ENCODE measurements around the gene SMARCD1. TPM values are rescaled to one million over a fixed set of nuclear protein-coding genes. Genes with fewer than 3 reads are reported as not detected.

SMARCD1 gene
- 200 TPM for polyA plus RNA-seq (2013, experiment 1 of 4)
- 220 TPM for polyA plus RNA-seq (2013, experiment 2 of 4)
- 156 TPM for polyA plus RNA-seq (2013, experiment 3 of 4)
- 179 TPM for polyA plus RNA-seq (2013, experiment 4 of 4)

- peak within 1 kb of the TSS; percentile 95 for H3K27ac ChIP-seq (ENCODE audit: insufficient read depth, low read depth, low read length, poor library complexity, severe bottlenecking)
- H3K4me3 ChIP-seq (ENCODE audit: insufficient read depth, low read depth, low read length), result peak within 1 kb of the TSS; percentile 68
- H3K27me3 ChIP-seq (ENCODE audit: control insufficient read depth, insufficient read depth, low read length, poor library complexity, severe bottlenecking), result no peaks in the 10 kb centered on the region
- WGBS, 2 experiments, result 1 to 2% methylated on average over 69 of the region's 69 CpGs
- H3K4me1 ChIP-seq (ENCODE audit: control insufficient read depth, insufficient read depth, low read length), result no peaks in the 10 kb centered on the region
- H3K9me3 ChIP-seq (ENCODE audit: control insufficient read depth, low read length), result no peaks in the 10 kb centered on the region
- peaks cover 32% of the 10 kb centered on the region for H3K36me3 ChIP-seq (ENCODE audit: control insufficient read depth, insufficient read depth, low read length)
Observed at GRCh38 chr12:50084775-50085614, at the start of gene SMARCD1. TSS of gene SMARCD1 (plus strand) at chr12:50085342. CDS start at chr12:50085370, 28 bp downstream.

GRCh38 chr12:50038336-50038735 lies 46.8 kb upstream of the SMARCD1 start:
- Histone ChIP-seq H3K36me3 (ENCODE audit: control insufficient read depth, insufficient read depth, low read length) (no peaks in the 10 kb centered on the region), H3K4me3 (ENCODE audit: insufficient read depth, low read depth, low read length) (no peak overlapping the region), H3K27me3 (ENCODE audit: control insufficient read depth, insufficient read depth, low read length, poor library complexity, severe bottlenecking) (no peaks in the 10 kb centered on the region), H3K27ac (ENCODE audit: insufficient read depth, low read depth, low read length, poor library complexity, severe bottlenecking) (no peak overlapping the region), H3K4me1 (ENCODE audit: control insufficient read depth, insufficient read depth, low read length) (peaks cover 8% of the 10 kb centered on the region), H3K9me3 (ENCODE audit: control insufficient read depth, low read length) (no peaks in the 10 kb centered on the region)
- WGBS, 2 experiments, result 91 to 97% methylated on average over 3 to 4 of the region's 4 CpGs

DNA sequence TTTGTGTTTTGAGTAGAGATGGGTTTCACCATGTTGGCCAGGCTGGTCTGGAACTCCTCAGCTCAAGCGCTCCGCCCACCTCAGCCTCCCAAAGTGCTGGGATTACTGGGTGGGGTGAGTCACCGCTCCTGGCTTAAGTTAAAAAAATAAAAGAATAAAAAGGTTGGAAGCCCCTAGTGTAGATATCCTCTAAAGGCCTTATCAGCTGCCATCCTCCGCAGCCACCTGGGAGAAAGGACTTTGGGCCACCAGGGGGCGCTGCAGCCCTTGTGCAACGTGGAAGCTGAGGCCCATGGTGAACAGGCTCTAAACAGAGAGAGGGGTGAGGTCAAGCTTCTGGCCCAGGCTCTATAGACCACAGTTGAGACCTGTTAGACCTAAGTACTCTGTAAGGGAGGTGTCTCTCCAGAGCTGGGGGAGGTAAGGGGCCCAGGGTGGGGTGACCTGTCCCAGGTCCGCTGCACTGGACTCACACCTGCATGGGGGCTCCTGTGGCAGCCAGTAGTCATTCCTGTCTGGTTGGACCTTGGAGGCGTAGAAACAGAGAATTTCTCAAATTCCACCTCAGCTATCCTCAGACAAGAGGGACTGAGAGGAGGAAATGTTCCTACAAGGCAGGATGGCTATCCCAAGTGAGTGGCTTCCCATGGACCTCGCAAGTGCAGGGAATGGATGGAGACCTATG lies 45.8 kb upstream of the SMARCD1 start:
- H3K4me3 ChIP-seq (ENCODE audit: insufficient read depth, low read depth, low read length), result no peak overlapping the region
- H3K9me3 ChIP-seq (ENCODE audit: control insufficient read depth, low read length), result no peaks in the 10 kb centered on the region
- H3K27ac ChIP-seq (ENCODE audit: insufficient read depth, low read depth, low read length, poor library complexity, severe bottlenecking), result no peak overlapping the region
- peaks cover 8% of the 10 kb centered on the region for H3K4me1 ChIP-seq (ENCODE audit: control insufficient read depth, insufficient read depth, low read length)
- H3K27me3 ChIP-seq (ENCODE audit: control insufficient read depth, insufficient read depth, low read length, poor library complexity, severe bottlenecking), result no peaks in the 10 kb centered on the region
- WGBS, 2 experiments, result 35 to 37% methylated on average over 9 of the region's 9 CpGs
- no peaks in the 10 kb centered on the region for H3K36me3 ChIP-seq (ENCODE audit: control insufficient read depth, insufficient read depth, low read length)

DNA sequence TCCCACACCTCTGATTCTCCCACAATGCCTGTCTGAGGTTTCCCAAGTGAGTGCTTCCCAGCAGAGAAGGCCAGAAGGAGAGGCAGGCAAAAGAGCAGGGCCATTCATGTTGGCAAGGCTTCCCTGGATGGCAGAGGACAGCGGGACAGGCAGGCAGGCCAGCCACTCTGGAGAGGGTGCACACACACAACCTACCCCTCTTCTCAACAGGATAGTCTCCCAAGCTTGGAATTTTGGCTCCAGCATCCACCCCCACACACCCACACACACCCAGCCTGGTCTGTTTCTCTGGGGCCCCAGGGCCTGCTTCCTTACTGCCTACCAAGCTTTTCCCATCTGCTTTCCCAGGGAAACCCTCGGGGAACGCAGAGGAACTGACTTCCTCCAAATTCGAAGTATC lies 44.5 kb upstream of the SMARCD1 start:
- 89 to 91% methylated on average over 4 of the region's 4 CpGs for WGBS, 2 experiments
- no peaks in the 10 kb centered on the region for H3K36me3 ChIP-seq (ENCODE audit: control insufficient read depth, insufficient read depth, low read length)
- H3K4me3 ChIP-seq (ENCODE audit: insufficient read depth, low read depth, low read length), result no peak overlapping the region
- H3K27me3 ChIP-seq (ENCODE audit: control insufficient read depth, insufficient read depth, low read length, poor library complexity, severe bottlenecking), result no peaks in the 10 kb centered on the region
- H3K9me3 ChIP-seq (ENCODE audit: control insufficient read depth, low read length), result no peaks in the 10 kb centered on the region
- no peak overlapping the region for H3K27ac ChIP-seq (ENCODE audit: insufficient read depth, low read depth, low read length, poor library complexity, severe bottlenecking)
- H3K4me1 ChIP-seq (ENCODE audit: control insufficient read depth, insufficient read depth, low read length), result peaks cover 8% of the 10 kb centered on the region

- H3K9me3 ChIP-seq (ENCODE audit: control insufficient read depth, low read length), result no peaks in the 10 kb centered on the region
- H3K27ac ChIP-seq (ENCODE audit: insufficient read depth, low read depth, low read length, poor library complexity, severe bottlenecking), result no peak overlapping the region
- no peaks in the 10 kb centered on the region for H3K36me3 ChIP-seq (ENCODE audit: control insufficient read depth, insufficient read depth, low read length)
- WGBS, 2 experiments, result 83 to 86% methylated on average over 15 of the region's 15 CpGs
- peaks cover 8% of the 10 kb centered on the region for H3K4me1 ChIP-seq (ENCODE audit: control insufficient read depth, insufficient read depth, low read length)
- no peak overlapping the region for H3K4me3 ChIP-seq (ENCODE audit: insufficient read depth, low read depth, low read length)
- no peaks in the 10 kb centered on the region for H3K27me3 ChIP-seq (ENCODE audit: control insufficient read depth, insufficient read depth, low read length, poor library complexity, severe bottlenecking)
Observed at GRCh38 chr12:50041062-50041860, 43.9 kb upstream of the SMARCD1 start.

- Histone ChIP-seq H3K36me3 (ENCODE audit: control insufficient read depth, insufficient read depth, low read length) (no peaks in the 10 kb centered on the region), H3K27me3 (ENCODE audit: control insufficient read depth, insufficient read depth, low read length, poor library complexity, severe bottlenecking) (no peaks in the 10 kb centered on the region), H3K4me3 (ENCODE audit: insufficient read depth, low read depth, low read length) (no peak overlapping the region), H3K4me1 (ENCODE audit: control insufficient read depth, insufficient read depth, low read length) (peaks cover 8% of the 10 kb centered on the region), H3K9me3 (ENCODE audit: control insufficient read depth, low read length) (no peaks in the 10 kb centered on the region), H3K27ac (ENCODE audit: insufficient read depth, low read depth, low read length, poor library complexity, severe bottlenecking) (no peak overlapping the region)
- WGBS, 2 experiments, result 94 to 95% methylated on average over 5 of the region's 5 CpGs
Observed at GRCh38 chr12:50041962-50042361, 43.2 kb upstream of the SMARCD1 start.

- peaks cover 8% of the 10 kb centered on the region for H3K4me1 ChIP-seq (ENCODE audit: control insufficient read depth, insufficient read depth, low read length)
- WGBS, 2 experiments, result 86 to 91% methylated on average over 6 of the region's 6 CpGs
Observed at GRCh38 chr12:50042693-50043092, 42.4 kb upstream of the SMARCD1 start.

DNA sequence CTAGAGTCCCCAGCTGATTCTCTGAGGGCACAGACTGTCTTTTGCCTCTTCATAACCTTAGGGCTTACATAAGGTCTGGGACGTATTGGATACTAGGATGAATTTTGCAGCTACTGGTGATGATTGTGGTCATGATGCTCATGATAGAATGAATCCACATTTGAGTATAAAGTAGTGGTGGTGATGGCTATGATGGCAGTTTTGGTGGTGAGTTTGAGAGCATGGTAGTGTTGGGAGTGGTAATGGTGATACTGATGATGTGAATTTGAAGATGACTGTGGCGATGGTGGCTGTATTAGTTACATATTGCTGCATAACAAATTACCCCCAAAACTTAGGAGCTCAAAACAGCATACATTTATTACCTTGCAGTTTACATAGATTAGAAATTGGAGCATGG lies 41.8 kb upstream of the SMARCD1 start:
- no peaks in the 10 kb centered on the region for H3K36me3 ChIP-seq (ENCODE audit: control insufficient read depth, insufficient read depth, low read length)
- peaks cover 8% of the 10 kb centered on the region for H3K4me1 ChIP-seq (ENCODE audit: control insufficient read depth, insufficient read depth, low read length)
- H3K27ac ChIP-seq (ENCODE audit: insufficient read depth, low read depth, low read length, poor library complexity, severe bottlenecking), result no peak overlapping the region
- H3K4me3 ChIP-seq (ENCODE audit: insufficient read depth, low read depth, low read length), result no peak overlapping the region
- WGBS, 2 experiments, result 98 to 100% methylated on average over 1 to 2 of the region's 2 CpGs
- peaks cover 4% of the 10 kb centered on the region for H3K27me3 ChIP-seq (ENCODE audit: control insufficient read depth, insufficient read depth, low read length, poor library complexity, severe bottlenecking)
- H3K9me3 ChIP-seq (ENCODE audit: control insufficient read depth, low read length), result no peaks in the 10 kb centered on the region

More at GRCh38 chr12:50042693-50043092, 42.4 kb upstream of the SMARCD1 start:
- no peaks in the 10 kb centered on the region for H3K9me3 ChIP-seq (ENCODE audit: control insufficient read depth, low read length)
- no peaks in the 10 kb centered on the region for H3K36me3 ChIP-seq (ENCODE audit: control insufficient read depth, insufficient read depth, low read length)
- no peak overlapping the region for H3K27ac ChIP-seq (ENCODE audit: insufficient read depth, low read depth, low read length, poor library complexity, severe bottlenecking)
- H3K27me3 ChIP-seq (ENCODE audit: control insufficient read depth, insufficient read depth, low read length, poor library complexity, severe bottlenecking), result peaks cover under 1% of the 10 kb centered on the region
- H3K4me3 ChIP-seq (ENCODE audit: insufficient read depth, low read depth, low read length), result no peak overlapping the region

- Histone ChIP-seq H3K4me3 (ENCODE audit: insufficient read depth, low read depth, low read length) (no peak overlapping the region), H3K27me3 (ENCODE audit: control insufficient read depth, insufficient read depth, low read length, poor library complexity, severe bottlenecking) (peaks cover 5% of the 10 kb centered on the region), H3K27ac (ENCODE audit: insufficient read depth, low read depth, low read length, poor library complexity, severe bottlenecking) (no peak overlapping the region), H3K4me1 (ENCODE audit: control insufficient read depth, insufficient read depth, low read length) (peaks cover 8% of the 10 kb centered on the region), H3K36me3 (ENCODE audit: control insufficient read depth, insufficient read depth, low read length) (no peaks in the 10 kb centered on the region), H3K9me3 (ENCODE audit: control insufficient read depth, low read length) (no peaks in the 10 kb centered on the region)
- 86 to 92% methylated on average over 6 of the region's 6 CpGs for WGBS, 2 experiments
Observed at GRCh38 chr12:50043854-50044253, 41.3 kb upstream of the SMARCD1 start.

All from ectodermal cell (in vitro differentiated cells).